Measurements from ENCODE around the gene NEDD8. TPM values are rescaled to one million over a fixed set of nuclear protein-coding genes. Genes with fewer than 3 reads are reported as not detected.

Gene NEDD8
- total RNA-seq, 1 experiment from 2014 or later: 214 TPM

- no peak overlapping the region; a peak in 1 of 5 replicates for H3K4me3 Mint-ChIP-seq
- no CpG with 5 or more reads among the region's 18 CpGs for WGBS (ENCODE audit: extremely low coverage, insufficient read length, low lambda C conversion rate)
- H3K9ac ChIP-seq (ENCODE audit: extremely low read depth, insufficient read length, low read length): no peak overlapping the region
Measured at GRCh38 chr14:24266344-24267244, 34.4 kb upstream of the NEDD8 start.

More at GRCh38 chr14:24266344-24267244, 34.4 kb upstream of the NEDD8 start:
- Histone ChIP-seq H3K9me3 (ENCODE audit: control insufficient read depth, low read depth, low read length) (no peaks in the 10 kb centered on the region), H3T11ph (ENCODE audit: low read length) (no peak overlapping the region), H3K56ac (ENCODE audit: insufficient read length, low read depth, low read length) (no peak overlapping the region), H4K5ac (ENCODE audit: insufficient read length, low read depth, low read length) (no peak overlapping the region), H3K4me1 (ENCODE audit: insufficient read depth, low read length) (no peaks in the 10 kb centered on the region), H2BK5ac (ENCODE audit: insufficient read length, low read length) (no peak overlapping the region), H4K8ac (replicated peaks; ENCODE audit: insufficient read length, low read depth, low read length) (no peak overlapping the region), H3K4me2 (ENCODE audit: insufficient read depth, insufficient read length, low read length) (no peak overlapping the region), H2BK20ac (ENCODE audit: low read depth, low read length, poor library complexity, severe bottlenecking) (no peak overlapping the region), H2BK120ac (ENCODE audit: low read depth, low read length, poor library complexity, severe bottlenecking) (no peak overlapping the region), H4K91ac (ENCODE audit: insufficient read length, low read depth, low read length) (no peak overlapping the region), H3K18ac (ENCODE audit: insufficient read length, low read depth, low read length) (no peak overlapping the region), H3K79me2 (ENCODE audit: insufficient read depth, low read length) (no peaks in the 10 kb centered on the region), H2BK15ac (ENCODE audit: low read depth, low read length) (no peak overlapping the region), H3K4ac (ENCODE audit: low read depth, low read length) (no peak overlapping the region), H3K23ac (ENCODE audit: insufficient read length, low read depth, low read length) (no peak overlapping the region), H2AK5ac (ENCODE audit: insufficient read length, low read length) (no peak overlapping the region), H3K14ac (ENCODE audit: insufficient read depth, low read length) (no peak overlapping the region; the same call in 1 of the 2 replicates), H3K23me2 (ENCODE audit: insufficient read length, low read depth, low read length, poor library complexity, severe bottlenecking) (peaks cover 6% of the 10 kb centered on the region), H4K20me1 (ENCODE audit: control insufficient read depth, insufficient read depth, insufficient read length) (no peaks in the 10 kb centered on the region), H2BK12ac (ENCODE audit: insufficient read length, low read depth, low read length) (no peak overlapping the region), H3K27me3 (ENCODE audit: insufficient read depth, low read length) (no peaks in the 10 kb centered on the region), H2AFZ (ENCODE audit: low read length) (no peak overlapping the region), H3K27ac (ENCODE audit: insufficient read length, low read depth, low read length) (no peak overlapping the region), H3K79me1 (ENCODE audit: insufficient read depth, low read depth, low read length, poor library complexity, severe bottlenecking) (no peaks in the 10 kb centered on the region)
- H3K36me3 Mint-ChIP-seq (ENCODE audit: insufficient read depth in 1 of 3, low read depth in 3 of 3): peaks cover 3 to 21% (median 14%) of the 10 kb centered on the region in 3 experiments; a peak in 5 of 7 replicates
- no peak for TF ChIP-seq CTCF (conservative IDR thresholded peaks at IDR 0.05)
- peaks cover 0 to 5% of the 10 kb centered on the region in 2 experiments; a peak in 1 of 4 replicates for H3K4me1 Mint-ChIP-seq
- no peak for DNase-seq
- H3K27me3 Mint-ChIP-seq (ENCODE audit: low read depth): no peaks in the 10 kb centered on the region
- H3K27ac Mint-ChIP-seq: peak overlapping the region in 1 of 3 experiments; percentile 64; a peak in 4 of 7 replicates
- H3K9me3 Mint-ChIP-seq: no peaks in the 10 kb centered on the region
